ENCODE measurements around the gene KNDC1. TPM values are rescaled to one million over a fixed set of nuclear protein-coding genes. Genes with fewer than 3 reads are reported as not detected.

Gene KNDC1
- total and polyA plus RNA-seq, 2 of the 13 experiments (the other 11 are each of a cell fraction or from before 2014, with no cell fraction given) = 0.69 TPM; not detected in 1

- no peak for TF ChIP-seq ZBTB49 (CRISPR knock-in tag; IDR thresholded peaks at IDR 0.05; ENCODE audit: borderline replicate concordance)
- TF ChIP-seq GPN1 (CRISPR knock-in tag; IDR thresholded peaks at IDR 0.05; ENCODE audit: borderline replicate concordance) = no peak
These were observed 46.2 kb upstream of the KNDC1 start (continued) for GRCh38 chr10:133113847-133114246.

- no peaks in the 10 kb centered on the region for H4K20me1 ChIP-seq (ENCODE audit: insufficient read depth, low read length)
- no peak overlapping the region for H3K4me2 ChIP-seq (ENCODE audit: low read depth, low read length)
- H3K9ac ChIP-seq (ENCODE audit: insufficient read depth, low read depth, low read length) = no peak overlapping the region
- intact Hi-C loops (cut with micrococcal nuclease; ENCODE audit: unreplicated experiment) (no loop called here), in situ Hi-C loops (cut with HindIII; ENCODE audit: extremely low pct_ligation_motif_present, low pct_unique_long_range_greater_than_20kb) (no loop called here)
- no peak overlapping the region for H2AFZ ChIP-seq (ENCODE audit: low read length)
- no peaks in the 10 kb centered on the region for H3K79me2 ChIP-seq (ENCODE audit: insufficient read depth, low read length)
- WGBS (ENCODE audit: low lambda C conversion rate) = 46% methylated on average over 13 of the region's 18 CpGs
- H3K27me3 ChIP-seq (ENCODE audit: control insufficient read depth in 1 of 2, insufficient read depth in 2 of 2, low read length in 2 of 2) = peaks cover 7 to 53% of the 10 kb centered on the region in 2 experiments; a peak in 4 of 5 replicates
- no peaks in the 10 kb centered on the region for H3K4me1 ChIP-seq (ENCODE audit: insufficient read depth, low read length)
- DNase-seq (ENCODE audit: low spot score) (no peak), FAIRE-seq (no peak), ATAC-seq (no peak)
- ChIA-PET POLR2A (no interaction called here), CTCF (ENCODE audit: low intra/inter-chr PET ratio, low total read pairs) (no interaction called here)
- H3K36me3 ChIP-seq (replicated peaks in 1 of 2; ENCODE audit: control insufficient read depth in 1 of 2, insufficient read depth in 2 of 2, low read length in 2 of 2) = no peaks in the 10 kb centered on the region
- H3K9me3 ChIP-seq (ENCODE audit: low read length) = no peaks in the 10 kb centered on the region
- no peak overlapping the region for H3K4me3 ChIP-seq (replicated peaks in 1 of 3; ENCODE audit: insufficient read depth in 1 of 3, low read depth in 2 of 3, low read length in 3 of 3)
- no peak overlapping the region for H3K27ac ChIP-seq (ENCODE audit: extremely low read length, insufficient read depth, low read length)
- BruUV-seq (replicated peaks) = no TSS peak
- TF ChIP-seq KMT2B (CRISPR knock-in tag; IDR thresholded peaks at IDR 0.05) = no peak
- TF ChIP-seq GABPB1 (CRISPR knock-in tag; IDR thresholded peaks at IDR 0.05) = no peak
- no peak for TF ChIP-seq FOXK1 (CRISPR knock-in tag; IDR thresholded peaks at IDR 0.05; ENCODE audit: borderline replicate concordance, low read depth)
- TF ChIP-seq ADNP (CRISPR knock-in tag; IDR thresholded peaks at IDR 0.05) = no peak
- no peak for TF ChIP-seq TFDP2 (CRISPR knock-in tag; IDR thresholded peaks at IDR 0.05)
- no peak for TF ChIP-seq ZNF839 (CRISPR knock-in tag; IDR thresholded peaks at IDR 0.05; ENCODE audit: borderline replicate concordance)
- no peak for TF ChIP-seq ZSCAN5A (CRISPR knock-in tag; IDR thresholded peaks at IDR 0.05; ENCODE audit: borderline replicate concordance)
- TF ChIP-seq ZNF580 (CRISPR knock-in tag; IDR thresholded peaks at IDR 0.05; ENCODE audit: borderline replicate concordance, low read depth) = no peak
- TF ChIP-seq, protein P1, sequence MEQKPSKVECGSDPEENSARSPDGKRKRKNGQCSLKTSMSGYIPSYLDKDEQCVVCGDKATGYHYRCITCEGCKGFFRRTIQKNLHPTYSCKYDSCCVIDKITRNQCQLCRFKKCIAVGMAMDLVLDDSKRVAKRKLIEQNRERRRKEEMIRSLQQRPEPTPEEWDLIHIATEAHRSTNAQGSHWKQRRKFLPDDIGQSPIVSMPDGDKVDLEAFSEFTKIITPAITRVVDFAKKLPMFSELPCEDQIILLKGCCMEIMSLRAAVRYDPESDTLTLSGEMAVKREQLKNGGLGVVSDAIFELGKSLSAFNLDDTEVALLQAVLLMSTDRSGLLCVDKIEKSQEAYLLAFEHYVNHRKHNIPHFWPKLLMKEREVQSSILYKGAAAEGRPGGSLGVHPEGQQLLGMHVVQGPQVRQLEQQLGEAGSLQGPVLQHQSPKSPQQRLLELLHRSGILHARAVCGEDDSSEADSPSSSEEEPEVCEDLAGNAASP (CRISPR knock-in tag; IDR thresholded peaks at IDR 0.05; ENCODE audit: borderline replicate concordance) = no peak
- no peak for TF ChIP-seq CAMTA2 (CRISPR knock-in tag; IDR thresholded peaks at IDR 0.05; ENCODE audit: borderline replicate concordance)
- no peak for TF ChIP-seq PTBP1 (IDR thresholded peaks at IDR 0.05; ENCODE audit: low read depth, low read length, poor library complexity, severe bottlenecking)
- TF ChIP-seq ZNF138 (CRISPR knock-in tag; IDR thresholded peaks at IDR 0.05; ENCODE audit: low read depth) = no peak
These were observed 45.8 kb upstream of the KNDC1 start for GRCh38 chr10:133114251-133114650.

Measured in HepG2 (cell line).